Measurements from ENCODE around the gene ZPLD1.

Gene ZPLD1

GRCh38 chr3:102434715-102435114 is at the start of gene ZPLD1:
ZPLD1 (plus strand) TSS chr3:102435015; CDS start chr3:102438488, 3,473 bp downstream.
- CTCF ChIA-PET = no interaction called here
- TF ChIP-seq CTCF (conservative IDR thresholded peaks at IDR 0.05; ENCODE audit: low read depth) = no peak
- DNase-seq (ENCODE audit: low spot score) = no peak
- POLR2A ChIA-PET (ENCODE audit: low non-redundant PET) = no interaction called here
- no peak within 1 kb of the TSS for H3K27ac ChIP-seq

GRCh38 chr3:102390171-102390864 is 44.5 kb upstream of the ZPLD1 start:
- DNase-seq (ENCODE audit: low spot score) = no peak
- CTCF ChIA-PET = no interaction called here
- TF ChIP-seq CTCF (conservative IDR thresholded peaks at IDR 0.05; ENCODE audit: low read depth) = no peak
- no peak overlapping the region for H3K27ac ChIP-seq
- POLR2A ChIA-PET (ENCODE audit: low non-redundant PET) = no interaction called here

GRCh38 chr3:102390916-102391315 is 43.9 kb upstream of the ZPLD1 start:
- ChIA-PET POLR2A (ENCODE audit: low non-redundant PET) (no interaction called here), CTCF (no interaction called here)
- no peak for TF ChIP-seq CTCF (conservative IDR thresholded peaks at IDR 0.05; ENCODE audit: low read depth)
- no peak overlapping the region for H3K27ac ChIP-seq
- DNase-seq (ENCODE audit: low spot score) = no peak

GRCh38 chr3:102391491-102391890 is 43.3 kb upstream of the ZPLD1 start:
- POLR2A ChIA-PET (ENCODE audit: low non-redundant PET) = no interaction called here
- no peak for TF ChIP-seq CTCF (conservative IDR thresholded peaks at IDR 0.05; ENCODE audit: low read depth)
- no peak for DNase-seq (ENCODE audit: low spot score)
- CTCF ChIA-PET = no interaction called here
- no peak overlapping the region for H3K27ac ChIP-seq

GRCh38 chr3:102394517-102394916 is 40.3 kb upstream of the ZPLD1 start:
- no peak for TF ChIP-seq CTCF (conservative IDR thresholded peaks at IDR 0.05; ENCODE audit: low read depth)
- CTCF ChIA-PET = interaction anchor here (0.6 kb wide), 1 partner anchor 408 kb away, joined by 10 read pairs; no protein-coding TSS in a partner anchor
- POLR2A ChIA-PET (ENCODE audit: low non-redundant PET) = no interaction called here
- H3K27ac ChIP-seq = no peak overlapping the region
- DNase-seq (ENCODE audit: low spot score) = no peak

- ChIA-PET CTCF (no interaction called here), POLR2A (ENCODE audit: low non-redundant PET) (no interaction called here)
- H3K27ac ChIP-seq = no peak overlapping the region
- TF ChIP-seq CTCF (conservative IDR thresholded peaks at IDR 0.05; ENCODE audit: low read depth) = no peak
- no peak for DNase-seq (ENCODE audit: low spot score)
Measured at GRCh38 chr3:102398176-102398575, 36.6 kb upstream of the ZPLD1 start.
